GM12873 (cell line): ENCODE measurements around the gene RAP1GAP.

Source experiments
- CTCF ChIP-seq: IDR thresholded peaks from 2 replicates; pipeline ENCODE4 v1.5.1; 2012; ENCODE audit warnings: low read depth, mild to moderate bottlenecking, moderate library complexity, low read length, control low read depth; ENCODE audit not compliant: insufficient read depth; ENCODE audit errors: missing control alignments

RAP1GAP gene

GRCh38 chr1:21639594-21640041, 29.5 kb downstream of the RAP1GAP start:
- TF ChIP-seq CTCF: no peak

GRCh38 chr1:21638531-21639341, 30.4 kb downstream of the RAP1GAP start:
- no peak for TF ChIP-seq CTCF

- TF ChIP-seq CTCF: no peak
Observed at GRCh38 chr1:21637514-21637913, 31.6 kb downstream of the RAP1GAP start.

- TF ChIP-seq CTCF: no peak
Observed at GRCh38 chr1:21636029-21636428, 33.1 kb downstream of the RAP1GAP start.

- TF ChIP-seq CTCF: no peak
Observed at GRCh38 chr1:21634806-21635535, 34.2 kb downstream of the RAP1GAP start.

GRCh38 chr1:21633992-21634805, 35.0 kb downstream of the RAP1GAP start:
- no peak for TF ChIP-seq CTCF
